GM19372 (cell line): ENCODE results near the gene KDM4B.

Source experiments
- ATAC-seq: cut with Tn5 transposase; IDR thresholded peaks from one replicate; pipeline ENCODE4 v1.9.1; 2021; ENCODE audit warnings: mild to moderate bottlenecking, low read depth, moderate library complexity; ENCODE audit not compliant: unreplicated experiment

KDM4B gene

GRCh38 chr19:5047251-5047935 is 78.5 kb downstream of the KDM4B start:
- no peak for ATAC-seq

- no peak for ATAC-seq
Measured at GRCh38 chr19:5048091-5048726, 79.3 kb downstream of the KDM4B start.

GRCh38 chr19:5048727-5049553 is 80.0 kb downstream of the KDM4B start:
- ATAC-seq = no peak

- no peak for ATAC-seq
Measured at GRCh38 chr19:5049561-5049960, 80.6 kb downstream of the KDM4B start.

- no peak for ATAC-seq
Measured at GRCh38 chr19:5050067-5050656, 81.2 kb downstream of the KDM4B start.

GRCh38 chr19:5050905-5051304 is 82.0 kb downstream of the KDM4B start:
- no peak for ATAC-seq

- ATAC-seq = no peak
Measured at GRCh38 chr19:5051619-5052018, 82.7 kb downstream of the KDM4B start.

- ATAC-seq = no peak
Measured at GRCh38 chr19:5052515-5052914, 83.6 kb downstream of the KDM4B start.

GRCh38 chr19:5052945-5053485 is 84.1 kb downstream of the KDM4B start:
- no peak for ATAC-seq

GRCh38 chr19:5053661-5054060 is 84.7 kb downstream of the KDM4B start:
- no peak for ATAC-seq

GRCh38 chr19:5054551-5055456 is 85.9 kb downstream of the KDM4B start:
- ATAC-seq = no peak

GRCh38 chr19:5055457-5055776 is 86.5 kb downstream of the KDM4B start:
- ATAC-seq = no peak

GRCh38 chr19:5057860-5058259 is 88.9 kb downstream of the KDM4B start:
- no peak for ATAC-seq

GRCh38 chr19:5058521-5059212 is 89.8 kb downstream of the KDM4B start:
- ATAC-seq = no peak

GRCh38 chr19:5059213-5059574 is 90.3 kb downstream of the KDM4B start:
- no peak for ATAC-seq

- ATAC-seq = no peak
Measured at GRCh38 chr19:5059793-5060192, 90.9 kb downstream of the KDM4B start.

GRCh38 chr19:5062195-5062594 is 93.3 kb downstream of the KDM4B start:
- ATAC-seq = no peak

GRCh38 chr19:5062799-5063198 is 93.9 kb downstream of the KDM4B start:
- no peak for ATAC-seq

- no peak for ATAC-seq
Measured at GRCh38 chr19:5063873-5064645, 95.1 kb downstream of the KDM4B start.
